Pancreas (tissue), 10 donors: Measurements from ENCODE around the gene ENPP3. TPM values are rescaled to one million over a fixed set of nuclear protein-coding genes. Genes with fewer than 3 reads are reported as not detected.

Experiments used
- ATAC-seq, 4 donors: fragments of 200-7000 bp; cut with Tn5 transposase; one replicate each; pipeline versions ENCODE4 v1.8.0 to v1.9.1; 2020; ENCODE audit warnings: mild to moderate bottlenecking in 4 of 4, moderate library complexity in 4 of 4
- DNase-seq, 6 donors: peaks; one replicate each; pipeline ENCODE4 v3.0.0-alpha.2; 2020
- FAIRE-seq: peaks from 2 replicates; lab custom pipeline; 2012; peaks lifted over from hg19 to GRCh38; lab: Jason Lieb, UNC
- H3K27ac ChIP-seq, 4 donors: fragments of 200-600 bp; sonication (generic); 1 replicate in 3 of 4; 2 replicates in 1 of 4; pipeline versions ENCODE4 v1.5.0 to v1.8.0; 2020
- H3K27me3 ChIP-seq, 4 donors: fragments of 200-600 bp; one replicate each; pipeline ENCODE4 v1.8.0; 2021
- H3K36me3 ChIP-seq, 3 donors: fragments of 200-600 bp; sonication (generic) in 1 of 3; one replicate each; pipeline versions ENCODE4 v1.5.0 to v1.8.0; 2020 to 2021
- H3K4me1 ChIP-seq, 3 donors: fragments of 200-600 bp; one replicate each; pipeline ENCODE4 v1.8.0; 2021
- H3K4me3 ChIP-seq, 4 donors: fragments of 200-600 bp; sonication (generic) in 2 of 4; one replicate each; pipeline versions ENCODE4 v1.5.0 to v1.8.0; 2020 to 2021
- H3K9me3 ChIP-seq, 4 donors: fragments of 200-600 bp; one replicate each; pipeline ENCODE4 v1.8.0; 2021
- CTCF ChIP-seq, 4 donors: fragments of 200-600 bp; sonication (generic) in 3 of 4; IDR thresholded peaks; one replicate each; pipeline versions ENCODE4 v1.5.0 to v1.8.0; 2021; ENCODE audit warnings: antibody characterized with exemption in 4 of 4
- WGBS, 2 donors: extraction: QIAGEN DNeasy Blood & Tissue Kit; methylation state at CpG; one replicate each; pipeline ENCODE4 v1.1.7; 2013; 5-methylcytosine and 5-hydroxymethylcytosine counted together
- intact Hi-C, 3 donors: fragments of 100-400 bp; cut with DNase I; formaldehyde crosslinking; loops; one replicate each; pipeline versions ENCODE4 v1.11.1 to v1.14.2; 2022
- polyA plus RNA-seq, 2 donors: library from polyadenylated mRNA; stranded (reverse); fragments of 200-250 nt; gene quantifications; one replicate each; pipeline ENCODE4 v1.2.3, GENCODE V29; 2013
- total RNA-seq, 6 donors: library from RNA; stranded (reverse); fragmentation: NEBNext Ultra II Directional in 4 of 6; extraction: Animal tissue kit (Norgen Biotek cat#: 25700) in 4 of 6; gene quantifications; one replicate each; pipeline versions ENCODE4 v1.2.1 to v1.2.4, GENCODE V29; 2021 to 2023
- donor health status: healthy with polysubstance abuse.
- donor health status: DM: no; HTN: no; CAD: no; lungs with moderate emphysema.
- donor health status: DM: no; HTN: no; CAD: no.
- donor health status: control.
- donor health status: control.
- donor health status: Bipolar disorder and iron deficiency.
- donor health status: DM: yes; HTN: yes; CAD: no.
- donor health status: DM: no; HTN: no; CAD: no.
- donor health status: DM: no; HTN: no; CAD: no.
- donor health status: DM: yes; HTN: yes; CAD: no.

The ENPP3 gene
- total and polyA plus RNA-seq, 8 donors, result 0.07 to 0.38 (median 0.13) TPM; not detected in 3

GRCh38 chr6:131756039-131756438 is 118.9 kb downstream of the ENPP3 start:
- no peaks in the 10 kb centered on the region for H3K9me3 ChIP-seq
- FAIRE-seq (no peak), DNase-seq (no peak), ATAC-seq (no peak)
- no peak overlapping the region for H3K27ac ChIP-seq
- H3K4me3 ChIP-seq, result no peak overlapping the region
- H3K4me1 ChIP-seq, result no peaks in the 10 kb centered on the region
- no peak for TF ChIP-seq CTCF (IDR thresholded peaks at IDR 0.05)
- H3K36me3 ChIP-seq, result no peaks in the 10 kb centered on the region
- intact Hi-C loops, result no loop called here
- WGBS, 2 donors, result 78 to 89% methylated on average over 2 of the region's 2 CpGs
- no peaks in the 10 kb centered on the region for H3K27me3 ChIP-seq

GRCh38 chr6:131758920-131759319 is 121.8 kb downstream of the ENPP3 start:
- Histone ChIP-seq H3K4me3 (no peak overlapping the region), H3K9me3 (no peaks in the 10 kb centered on the region), H3K36me3 (no peaks in the 10 kb centered on the region), H3K27ac (no peak overlapping the region), H3K27me3 (no peaks in the 10 kb centered on the region), H3K4me1 (no peaks in the 10 kb centered on the region)
- no peak for FAIRE-seq
- WGBS, 2 donors, result 90 to 94% methylated on average over 4 of the region's 4 CpGs
- intact Hi-C loops, result no loop called here
- TF ChIP-seq CTCF (IDR thresholded peaks at IDR 0.05), result no peak
- DNase-seq, result no peak
- no peak for ATAC-seq

GRCh38 chr6:131761060-131761761 is 124.1 kb downstream of the ENPP3 start:
- DNase-seq (no peak), ATAC-seq (no peak), FAIRE-seq (no peak)
- Histone ChIP-seq H3K27ac (no peak overlapping the region), H3K36me3 (no peaks in the 10 kb centered on the region), H3K4me1 (no peaks in the 10 kb centered on the region), H3K9me3 (no peaks in the 10 kb centered on the region), H3K27me3 (no peaks in the 10 kb centered on the region), H3K4me3 (no peak overlapping the region)
- no peak for TF ChIP-seq CTCF (IDR thresholded peaks at IDR 0.05)
- WGBS, 2 donors, result 74 to 77% methylated on average over 6 of the region's 6 CpGs
- intact Hi-C loops, result no loop called here

GRCh38 chr6:131761762-131762067 is 124.6 kb downstream of the ENPP3 start:
- no peak for FAIRE-seq
- intact Hi-C loops, result no loop called here
- H3K9me3 ChIP-seq, result no peaks in the 10 kb centered on the region
- H3K4me3 ChIP-seq, result no peak overlapping the region
- no peak for TF ChIP-seq CTCF (IDR thresholded peaks at IDR 0.05)
- H3K27me3 ChIP-seq, result no peaks in the 10 kb centered on the region
- no peaks in the 10 kb centered on the region for H3K36me3 ChIP-seq
- H3K27ac ChIP-seq, result no peak overlapping the region
- DNase-seq, result no peak
- no peaks in the 10 kb centered on the region for H3K4me1 ChIP-seq
- WGBS, 2 donors, result 64 to 65% methylated on average over 1 of the region's 1 CpG
- ATAC-seq, result no peak

GRCh38 chr6:131762984-131763383 is 125.9 kb downstream of the ENPP3 start:
- no peak overlapping the region for H3K4me3 ChIP-seq
- FAIRE-seq, result no peak
- intact Hi-C loops, result no loop called here
- H3K27ac ChIP-seq, result no peak overlapping the region
- H3K27me3 ChIP-seq, result no peaks in the 10 kb centered on the region
- no peaks in the 10 kb centered on the region for H3K36me3 ChIP-seq
- DNase-seq, result no peak
- ATAC-seq, result no peak
- H3K4me1 ChIP-seq, result no peaks in the 10 kb centered on the region
- 70 to 80% methylated on average over 2 of the region's 2 CpGs for WGBS, 2 donors
- no peaks in the 10 kb centered on the region for H3K9me3 ChIP-seq
- TF ChIP-seq CTCF (IDR thresholded peaks at IDR 0.05), result no peak
